Smooth muscle cell (in vitro differentiated cells): ENCODE results near the gene PLA2G2D. TPM values are rescaled to one million over a fixed set of nuclear protein-coding genes. Genes with fewer than 3 reads are reported as not detected.

ENCODE experiments used
- DNase-seq: peaks from one replicate; lab custom pipeline; 2025; ENCODE audit not compliant: unreplicated experiment; lab: John Stamatoyannopoulos, UW
- H2AFZ ChIP-seq: fragments of 200-600 bp; sonication (generic); 2 replicates; pipeline ENCODE4 v1.6.0; 2016; ENCODE audit warnings: antibody characterized with exemption, low read depth, mild to moderate bottlenecking
- H3F3A ChIP-seq: fragments of 200-600 bp; sonication (generic); 2 replicates; pipeline ENCODE4 v1.6.0; 2017; ENCODE audit warnings: antibody characterized with exemption, low read depth
- H3K27ac ChIP-seq: fragments of 200-600 bp; sonication (generic); 2 replicates; pipeline ENCODE4 v1.5.1; 2016; ENCODE audit warnings: low read depth, mild to moderate bottlenecking
- H3K27me3 ChIP-seq: fragments of 200-600 bp; sonication (generic); 2 replicates; pipeline ENCODE4 v1.6.1; 2016; ENCODE audit warnings: low read depth, mild to moderate bottlenecking
- H3K36me3 ChIP-seq: fragments of 200-600 bp; sonication (generic); 2 replicates; pipeline ENCODE4 v1.5.1; 2016; ENCODE audit warnings: low read depth
- H3K4me1 ChIP-seq: fragments of 200-600 bp; sonication (generic); 2 replicates; pipeline ENCODE4 v1.5.1; 2016; ENCODE audit warnings: low read depth
- H3K4me2 ChIP-seq: fragments of 200-600 bp; sonication (generic); 2 replicates; pipeline ENCODE4 v1.6.0; 2016; ENCODE audit warnings: mild to moderate bottlenecking
- H3K4me3 ChIP-seq: fragments of 200-600 bp; sonication (generic); 2 replicates; pipeline ENCODE4 v1.5.1; 2016; ENCODE audit warnings: mild to moderate bottlenecking
- H3K79me2 ChIP-seq: fragments of 200-600 bp; sonication (generic); 2 replicates; pipeline ENCODE4 v1.6.0; 2016; ENCODE audit warnings: low read depth, mild to moderate bottlenecking
- H3K9ac ChIP-seq: fragments of 200-600 bp; sonication (generic); 2 replicates; pipeline ENCODE4 v1.6.0; 2016; ENCODE audit warnings: low read depth
- H3K9me3 ChIP-seq: fragments of 200-600 bp; sonication (generic); replicated peaks from 2 replicates; pipeline ENCODE4 v1.5.1; 2016; ENCODE audit warnings: low read depth
- H4K20me1 ChIP-seq: fragments of 200-600 bp; sonication (generic); 2 replicates; pipeline ENCODE4 v1.6.0; 2016; ENCODE audit warnings: low read depth
- CTCF ChIP-seq: fragments of 200-600 bp; sonication (generic); IDR thresholded peaks from 2 replicates; pipeline ENCODE4 v1.5.1; 2017; ENCODE audit warnings: borderline replicate concordance, mild to moderate bottlenecking, antibody characterized with exemption; ENCODE audit not compliant: insufficient read depth, poor library complexity, severe bottlenecking
- WGBS: methylation state at CpG from one replicate; pipeline ENCODE4 v1.1.7; 2016; ENCODE audit warnings: low lambda C conversion rate; 5-methylcytosine and 5-hydroxymethylcytosine counted together
- polyA plus RNA-seq: library from polyadenylated mRNA; unstranded; fragments of >200 nt; fragmentation: Nextera tagmentation; extraction: Ambion mirVana; gene quantifications from 2 replicates; pipeline ENCODE4 v1.2.1, GENCODE V29; 2016
- total RNA-seq: library from RNA; depleted of rRNA; stranded (reverse); fragments of >200 nt; gene quantifications from 2 replicates; pipeline ENCODE4 v1.2.3, GENCODE V29; 2014

Gene PLA2G2D
- total and polyA plus RNA-seq, 2 experiments from 2014 or later = not detected

GRCh38 chr1:20143318-20143717 is 24.0 kb upstream of the PLA2G2D start:
- H3K27ac ChIP-seq = no peak overlapping the region
- H3K4me3 ChIP-seq = no peak overlapping the region
- 96% methylated on average over 8 of the region's 8 CpGs for WGBS
- no peaks in the 10 kb centered on the region for H3K27me3 ChIP-seq
- no peaks in the 10 kb centered on the region for H4K20me1 ChIP-seq
- H3F3A ChIP-seq = no peaks in the 10 kb centered on the region
- H3K4me2 ChIP-seq = no peak overlapping the region
- no peak for DNase-seq
- no peaks in the 10 kb centered on the region for H3K36me3 ChIP-seq
- H3K9me3 ChIP-seq = no peaks in the 10 kb centered on the region
- H3K79me2 ChIP-seq = no peaks in the 10 kb centered on the region
- H3K4me1 ChIP-seq = no peaks in the 10 kb centered on the region
- TF ChIP-seq CTCF = no peak
- no peak overlapping the region for H2AFZ ChIP-seq
- H3K9ac ChIP-seq = no peak overlapping the region

GRCh38 chr1:20142001-20142710 is 22.8 kb upstream of the PLA2G2D start:
- H3K27me3 ChIP-seq = no peaks in the 10 kb centered on the region

GRCh38 chr1:20141466-20141865 is 22.1 kb upstream of the PLA2G2D start:
- H4K20me1 ChIP-seq = no peaks in the 10 kb centered on the region
- WGBS = 98% methylated on average over 7 of the region's 7 CpGs
- H3K36me3 ChIP-seq = no peaks in the 10 kb centered on the region
- no peak overlapping the region for H3K27ac ChIP-seq
- no peak overlapping the region for H3K4me3 ChIP-seq
- no peaks in the 10 kb centered on the region for H3K27me3 ChIP-seq
- TF ChIP-seq CTCF = no peak
- no peak for DNase-seq
- H3K9ac ChIP-seq = no peak overlapping the region
- H3K4me1 ChIP-seq = no peaks in the 10 kb centered on the region
- H3K4me2 ChIP-seq = no peak overlapping the region
- H2AFZ ChIP-seq = no peak overlapping the region
- H3K79me2 ChIP-seq = no peaks in the 10 kb centered on the region
- H3F3A ChIP-seq = no peaks in the 10 kb centered on the region
- H3K9me3 ChIP-seq = no peaks in the 10 kb centered on the region

More at GRCh38 chr1:20142001-20142710, 22.8 kb upstream of the PLA2G2D start:
- Histone ChIP-seq H3K4me3 (no peak overlapping the region), H3K4me2 (no peak overlapping the region), H3K27ac (no peak overlapping the region), H4K20me1 (no peaks in the 10 kb centered on the region), H3K9ac (no peak overlapping the region), H2AFZ (no peak overlapping the region), H3K4me1 (no peaks in the 10 kb centered on the region), H3F3A (no peaks in the 10 kb centered on the region), H3K9me3 (no peaks in the 10 kb centered on the region), H3K36me3 (no peaks in the 10 kb centered on the region), H3K79me2 (no peaks in the 10 kb centered on the region)
- 90% methylated on average over 13 of the region's 13 CpGs for WGBS
- no peak for TF ChIP-seq CTCF
- no peak for DNase-seq

GRCh38 chr1:20141001-20141400 is 21.7 kb upstream of the PLA2G2D start:
- WGBS = 91% methylated on average over 9 of the region's 9 CpGs
- Histone ChIP-seq H3K27me3 (no peaks in the 10 kb centered on the region), H3K27ac (no peak overlapping the region), H3K9me3 (no peaks in the 10 kb centered on the region), H3K36me3 (no peaks in the 10 kb centered on the region), H2AFZ (no peak overlapping the region), H4K20me1 (no peaks in the 10 kb centered on the region), H3K4me2 (no peak overlapping the region), H3K9ac (no peak overlapping the region), H3K4me1 (no peaks in the 10 kb centered on the region), H3K4me3 (no peak overlapping the region), H3K79me2 (no peaks in the 10 kb centered on the region), H3F3A (no peaks in the 10 kb centered on the region)
- no peak for TF ChIP-seq CTCF
- DNase-seq = no peak
